HL-60 (cell line): ENCODE results near the gene DPP4.

Experiments
- DNase-seq, 2 experiments: peaks; one replicate each; pipeline ENCODE4 v3.0.0-alpha.2; 2010 to 2020; ENCODE audit warnings: low read depth in 1 of 2, low spot score in 1 of 2
- H3K27ac ChIP-seq: fragments of 250-450 bp; sonication (Bioruptor Pico); replicated peaks from 2 replicates; pipeline ENCODE4 v1.5.1; 2020; ENCODE audit warnings: mild to moderate bottlenecking, moderate library complexity
- H3K27me3 ChIP-seq: fragments of 250-450 bp; sonication (Bioruptor Pico); 2 replicates; pipeline ENCODE4 v1.5.1; 2021; ENCODE audit warnings: mild to moderate bottlenecking, moderate library complexity; ENCODE audit not compliant: insufficient read depth, poor library complexity, severe bottlenecking
- H3K4me3 ChIP-seq: replicated peaks from 2 replicates; pipeline ENCODE4 v1.5.1; 2011; ENCODE audit warnings: mild to moderate bottlenecking, control low read depth, low read length; ENCODE audit not compliant: insufficient read depth
- GABPA ChIP-seq: IDR thresholded peaks from 2 replicates; pipeline ENCODE4 v1.6.1; 2012; ENCODE audit warnings: low read depth
- POLR2AphosphoS5 ChIP-seq: IDR thresholded peaks from 2 replicates; pipeline ENCODE4 v1.6.1; 2012; ENCODE audit warnings: low read depth
- REST ChIP-seq: IDR thresholded peaks from 2 replicates; pipeline ENCODE4 v1.6.1; 2012; ENCODE audit warnings: low read depth; ENCODE audit not compliant: insufficient replicate concordance
- SPI1 ChIP-seq: IDR thresholded peaks from 2 replicates; pipeline ENCODE4 v1.6.1; 2012; ENCODE audit warnings: low read depth, mild to moderate bottlenecking, borderline replicate concordance
- TF ChIP-seq, protein P1 (sequence below): IDR thresholded peaks from one replicate; pipeline ENCODE4 v1.5.1; 2011; ENCODE audit warnings: low read length, control low read depth, inconsistent platforms; ENCODE audit not compliant: insufficient read depth

The DPP4 gene

GRCh38 chr2:162021516-162022058 lies 52.4 kb downstream of the DPP4 start:
- no peak overlapping the region for H3K27ac ChIP-seq
- TF ChIP-seq, protein P1, sequence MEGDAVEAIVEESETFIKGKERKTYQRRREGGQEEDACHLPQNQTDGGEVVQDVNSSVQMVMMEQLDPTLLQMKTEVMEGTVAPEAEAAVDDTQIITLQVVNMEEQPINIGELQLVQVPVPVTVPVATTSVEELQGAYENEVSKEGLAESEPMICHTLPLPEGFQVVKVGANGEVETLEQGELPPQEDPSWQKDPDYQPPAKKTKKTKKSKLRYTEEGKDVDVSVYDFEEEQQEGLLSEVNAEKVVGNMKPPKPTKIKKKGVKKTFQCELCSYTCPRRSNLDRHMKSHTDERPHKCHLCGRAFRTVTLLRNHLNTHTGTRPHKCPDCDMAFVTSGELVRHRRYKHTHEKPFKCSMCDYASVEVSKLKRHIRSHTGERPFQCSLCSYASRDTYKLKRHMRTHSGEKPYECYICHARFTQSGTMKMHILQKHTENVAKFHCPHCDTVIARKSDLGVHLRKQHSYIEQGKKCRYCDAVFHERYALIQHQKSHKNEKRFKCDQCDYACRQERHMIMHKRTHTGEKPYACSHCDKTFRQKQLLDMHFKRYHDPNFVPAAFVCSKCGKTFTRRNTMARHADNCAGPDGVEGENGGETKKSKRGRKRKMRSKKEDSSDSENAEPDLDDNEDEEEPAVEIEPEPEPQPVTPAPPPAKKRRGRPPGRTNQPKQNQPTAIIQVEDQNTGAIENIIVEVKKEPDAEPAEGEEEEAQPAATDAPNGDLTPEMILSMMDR: no peak
- no peak for TF ChIP-seq SPI1
- no peak for TF ChIP-seq GABPA
- no peak for TF ChIP-seq POLR2AphosphoS5
- TF ChIP-seq REST: no peak
- H3K27me3 ChIP-seq: peaks cover 6% of the 10 kb centered on the region
- DNase-seq: no peak
- H3K4me3 ChIP-seq: no peak overlapping the region

DNA sequence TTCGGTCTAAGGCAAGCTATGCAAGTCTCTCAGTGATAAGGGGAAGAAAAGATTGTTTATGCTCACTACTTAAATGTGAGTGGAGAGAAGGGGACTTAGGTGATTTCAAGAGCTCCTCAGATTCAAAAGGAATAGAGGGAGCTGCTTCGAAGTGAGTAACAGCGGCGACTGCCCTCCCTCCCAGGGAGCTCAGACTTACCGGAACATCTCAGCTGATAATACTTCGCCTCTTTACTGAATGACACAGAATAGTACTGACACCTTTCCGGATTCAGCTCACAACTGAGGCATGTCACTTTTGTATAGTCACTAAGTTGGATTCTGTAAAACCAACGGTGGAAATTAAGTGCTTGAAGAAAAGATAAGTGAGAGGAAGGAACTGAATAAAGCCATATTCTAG lies 55.5 kb downstream of the DPP4 start:
- TF ChIP-seq GABPA (no peak), SPI1 (no peak), REST (no peak), POLR2AphosphoS5 (no peak)
- TF ChIP-seq, protein P1: no peak
- no peak overlapping the region for H3K4me3 ChIP-seq
- DNase-seq: no peak
- peaks cover 7% of the 10 kb centered on the region for H3K27me3 ChIP-seq
- no peak overlapping the region for H3K27ac ChIP-seq

DNA sequence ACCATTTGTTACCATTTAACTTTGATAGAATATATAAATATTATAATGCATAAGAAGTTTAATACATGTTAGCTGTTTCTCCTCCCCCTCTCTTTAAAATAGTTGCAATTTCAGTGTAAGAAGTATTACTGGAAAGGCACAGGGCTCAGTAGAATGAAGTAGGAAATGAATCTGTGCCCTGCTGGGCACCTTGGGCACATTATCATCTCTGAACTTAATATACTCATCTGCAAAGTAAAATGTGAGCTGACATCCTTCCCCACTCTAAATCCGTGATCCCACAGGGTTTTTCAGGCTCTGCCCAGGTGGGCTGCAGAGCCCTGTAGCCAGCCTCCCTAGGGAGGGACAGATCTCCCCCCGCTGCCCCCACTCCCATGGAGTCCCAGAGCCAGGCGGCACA lies 56.8 kb downstream of the DPP4 start:
- TF ChIP-seq GABPA (no peak), SPI1 (no peak), POLR2AphosphoS5 (no peak), REST (no peak)
- TF ChIP-seq, protein P1: no peak
- peaks cover 6% of the 10 kb centered on the region for H3K27me3 ChIP-seq
- no peak for DNase-seq
- no peak overlapping the region for H3K4me3 ChIP-seq
- H3K27ac ChIP-seq: no peak overlapping the region
